Middle frontal gyrus (tissue), 1 donor: ENCODE measurements around the gene CYBC1.
A peak's percentile ranks its signal among the peaks of the same experiment; 100 is the strongest.
"Not testable (repeated sequence)": the region's sequence is repeated elsewhere in the genome, so short reads cannot be mapped to it uniquely, and the experiment has no call there.

ENCODE experiments used
- DNase-seq: peaks from one replicate; pipeline ENCODE4 v3.0.0-alpha.2; 2015; ENCODE audit warnings: low spot score; ENCODE audit errors: extremely low spot score

CYBC1 gene

DNA sequence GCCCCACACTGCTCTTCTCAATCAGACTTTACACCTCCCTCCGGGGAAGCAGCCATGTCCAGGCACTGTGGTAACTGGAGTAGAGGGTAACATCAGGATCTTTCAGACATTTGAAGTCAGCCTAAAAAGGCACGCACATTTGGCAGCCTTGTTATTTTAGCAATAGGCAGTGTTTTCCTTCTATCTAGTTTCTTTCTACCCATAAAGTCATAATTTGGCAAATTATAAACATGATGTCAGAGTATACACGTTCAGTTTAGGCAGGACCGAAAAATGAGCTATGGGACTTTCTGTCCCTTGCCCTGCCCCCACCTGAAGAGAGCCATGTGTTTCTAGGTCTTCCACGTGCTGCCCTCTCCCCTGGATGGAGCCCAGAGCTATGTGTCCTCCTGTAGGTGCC lies 29.1 kb upstream of the CYBC1 start:
- DNase-seq, result no peak

DNA sequence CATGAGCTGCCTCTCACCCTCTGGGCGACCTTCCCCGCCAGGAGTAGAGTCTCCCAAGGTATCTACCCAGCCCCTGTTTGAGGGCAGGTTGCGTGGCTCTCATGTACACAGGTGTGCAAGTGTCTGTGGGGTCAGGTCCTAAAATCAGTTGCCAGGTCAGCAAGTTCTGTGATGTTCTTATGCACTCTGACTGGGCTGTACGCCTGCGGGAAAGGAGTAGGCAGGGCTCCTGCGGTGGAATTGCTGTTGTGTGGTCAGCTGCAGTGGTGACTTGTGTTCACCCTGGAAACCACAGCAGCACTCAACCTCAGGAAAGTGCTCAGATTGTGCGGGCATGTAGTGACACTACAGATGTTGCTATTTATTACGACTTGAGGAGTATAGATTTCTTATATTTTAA lies 27.4 kb upstream of the CYBC1 start:
- no peak for DNase-seq

DNA sequence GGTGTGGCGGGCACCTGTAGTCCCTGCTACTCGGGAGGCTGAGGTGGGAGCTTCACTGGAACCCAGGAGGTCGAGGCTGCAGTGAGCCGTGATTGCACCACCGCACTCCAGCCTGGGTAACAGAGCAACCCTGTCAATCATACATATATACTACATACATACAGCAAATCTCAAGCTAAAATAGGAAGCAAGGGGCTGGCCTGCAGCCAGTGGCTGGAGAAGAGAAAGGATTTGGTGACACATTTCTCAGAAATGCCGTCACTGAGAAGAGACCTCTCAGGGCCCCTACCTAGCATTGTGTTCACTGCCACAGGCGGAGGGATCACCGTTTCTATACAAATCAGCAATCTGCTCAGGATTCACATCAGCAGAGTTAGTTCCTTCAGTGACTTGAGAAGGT lies 24.9 kb upstream of the CYBC1 start:
- DNase-seq, result no peak

DNA sequence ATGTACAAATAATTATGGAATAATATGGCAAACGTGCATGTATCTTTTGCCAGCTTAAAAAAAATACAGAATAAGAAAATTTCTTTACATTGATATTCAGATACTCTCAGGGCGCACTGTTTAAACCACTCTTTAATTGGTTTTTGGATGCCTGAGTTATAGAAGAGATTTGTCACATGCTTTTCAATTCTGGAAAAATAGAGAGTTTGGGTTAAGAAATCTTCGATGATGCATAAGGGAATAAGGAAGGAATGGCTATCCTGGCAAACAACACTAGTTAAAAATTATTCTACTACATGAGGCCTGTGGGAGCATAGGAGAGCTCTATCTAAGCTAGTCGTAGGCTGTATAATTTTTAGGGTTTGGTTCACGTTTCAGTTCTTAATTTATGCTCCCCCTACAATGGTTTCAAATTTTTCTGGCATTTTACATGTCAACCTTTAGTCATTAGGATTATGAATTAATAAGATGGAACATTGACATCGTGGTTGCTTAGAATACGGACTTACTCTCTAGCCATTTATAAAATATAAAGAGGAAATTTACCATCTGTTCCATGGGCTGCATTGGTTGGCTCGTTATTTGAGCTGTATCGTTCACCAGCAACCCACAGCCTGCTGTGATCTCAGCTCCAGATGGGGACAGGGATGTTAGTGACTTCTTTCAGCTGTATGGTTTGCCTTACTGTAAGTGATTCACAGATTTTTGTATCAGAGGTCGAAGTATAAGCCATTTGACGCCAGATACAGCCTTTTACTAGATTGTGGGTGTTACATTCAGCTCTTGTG lies 23.9 kb upstream of the CYBC1 start:
- no peak for DNase-seq

DNA sequence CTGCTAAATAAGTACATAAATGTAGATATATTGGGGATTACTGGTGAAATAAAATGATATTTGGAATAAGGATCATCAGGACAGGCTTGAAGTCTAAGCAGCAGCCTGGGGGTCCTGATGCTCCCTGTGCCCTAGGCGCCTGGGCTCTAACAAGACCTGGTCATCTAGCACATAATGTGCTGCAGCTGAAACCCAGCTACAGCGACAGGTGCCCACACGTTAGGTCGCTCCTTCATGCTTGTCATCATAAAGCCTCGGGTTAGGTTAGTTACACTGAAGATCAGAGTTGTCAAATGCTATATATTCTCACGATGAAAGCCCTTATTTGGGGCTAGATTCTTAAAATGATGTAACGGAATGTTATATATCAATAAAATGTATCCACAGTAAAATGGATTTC lies 19.5 kb upstream of the CYBC1 start:
- DNase-seq, result no peak

DNA sequence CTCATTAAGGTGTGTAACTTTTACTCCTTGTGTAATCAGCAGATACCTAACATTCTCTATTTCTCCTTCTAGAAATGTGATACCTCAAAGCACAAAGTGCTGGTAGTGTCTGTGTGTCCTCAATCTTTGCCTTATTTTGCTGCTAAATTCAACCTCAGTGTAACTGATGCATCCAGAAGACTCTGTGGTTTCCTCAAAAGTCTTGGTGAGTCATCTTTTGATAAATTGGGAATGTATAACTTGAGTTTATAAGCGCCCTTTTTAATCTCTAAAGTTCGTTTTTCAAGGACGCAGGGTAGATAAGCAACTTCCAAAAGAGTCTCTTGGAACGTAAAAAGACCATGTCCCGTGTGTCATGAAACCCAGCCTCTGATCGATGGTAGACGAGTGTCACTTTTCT lies 18.1 kb upstream of the CYBC1 start:
- no peak for DNase-seq

DNA sequence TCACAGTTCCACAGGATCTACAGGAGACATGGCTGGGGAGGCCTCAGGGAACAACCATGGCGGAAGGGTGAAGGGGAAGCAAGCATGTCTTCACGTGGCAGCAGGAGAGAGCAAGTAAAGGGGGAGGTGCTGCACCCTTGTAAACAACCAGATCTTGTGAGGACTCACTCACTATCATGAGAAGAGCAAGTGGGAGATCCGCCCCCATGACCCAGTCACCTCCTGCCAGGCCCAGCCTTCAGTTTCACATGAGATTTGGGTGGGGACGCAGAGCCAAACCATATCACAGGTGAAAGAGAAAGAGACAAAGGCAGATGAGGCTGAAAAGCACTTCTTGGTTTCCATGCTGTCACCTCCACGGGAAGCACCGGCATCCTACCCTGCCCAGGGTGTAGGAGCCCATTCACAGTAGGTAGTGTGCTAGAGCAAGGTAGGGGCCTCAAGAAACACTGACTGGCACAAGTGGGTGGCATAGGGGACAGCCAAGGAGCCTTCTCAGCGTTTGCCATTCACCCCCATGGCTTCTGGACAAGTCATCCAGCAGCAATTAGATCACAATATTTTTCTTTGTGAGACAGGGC lies 14.6 kb upstream of the CYBC1 start:
- DNase-seq, result no peak

DNA sequence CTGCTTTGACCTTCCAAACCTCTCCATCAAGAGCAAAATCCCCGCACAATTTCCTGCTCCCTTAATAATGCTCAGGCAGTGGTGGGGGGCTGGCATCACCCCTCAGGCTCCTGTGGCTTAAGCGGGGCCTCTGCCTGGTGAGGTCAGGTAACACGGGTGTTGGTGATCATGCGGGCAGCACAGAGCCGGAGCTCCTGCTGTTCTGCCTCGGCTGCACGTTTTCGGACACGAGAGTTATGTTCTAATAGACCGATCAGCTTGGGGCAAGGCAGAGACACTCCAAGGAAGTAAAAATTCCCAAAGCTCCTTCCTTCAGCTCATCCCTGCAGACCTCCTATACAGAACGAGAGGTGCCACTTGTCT lies 14.0 kb upstream of the CYBC1 start:
- no peak for DNase-seq

DNA sequence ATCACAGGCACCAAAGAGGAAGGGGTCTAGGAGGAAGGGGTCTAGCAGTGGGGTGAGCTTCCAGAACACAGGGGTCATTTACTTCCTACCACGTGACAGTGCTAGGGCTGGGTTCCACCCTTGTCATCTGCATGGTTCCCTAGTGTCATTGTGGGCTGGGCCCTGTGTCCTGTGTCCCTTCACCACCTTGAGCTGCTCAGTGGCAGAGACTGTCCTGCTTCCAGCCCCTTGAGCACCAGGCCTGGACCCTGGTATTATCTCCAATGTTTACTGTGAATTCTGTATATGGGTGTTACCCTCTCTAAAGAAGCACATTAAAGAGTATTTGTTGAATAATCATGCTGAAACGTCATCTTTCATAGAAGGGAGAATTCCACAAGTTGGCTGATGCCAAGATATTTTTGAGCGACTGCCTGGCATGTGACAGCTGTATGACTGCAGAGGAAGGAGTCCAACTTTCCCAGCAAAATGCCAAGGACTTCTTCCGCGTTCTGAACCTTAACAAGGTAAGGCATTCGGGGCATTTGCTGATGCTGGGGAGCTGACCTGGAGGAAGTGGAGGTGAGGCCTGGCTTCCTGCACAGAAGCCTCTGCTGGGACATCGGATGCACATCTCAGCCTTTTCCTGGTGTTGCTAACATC lies 13.5 kb upstream of the CYBC1 start:
- no peak for DNase-seq

DNA sequence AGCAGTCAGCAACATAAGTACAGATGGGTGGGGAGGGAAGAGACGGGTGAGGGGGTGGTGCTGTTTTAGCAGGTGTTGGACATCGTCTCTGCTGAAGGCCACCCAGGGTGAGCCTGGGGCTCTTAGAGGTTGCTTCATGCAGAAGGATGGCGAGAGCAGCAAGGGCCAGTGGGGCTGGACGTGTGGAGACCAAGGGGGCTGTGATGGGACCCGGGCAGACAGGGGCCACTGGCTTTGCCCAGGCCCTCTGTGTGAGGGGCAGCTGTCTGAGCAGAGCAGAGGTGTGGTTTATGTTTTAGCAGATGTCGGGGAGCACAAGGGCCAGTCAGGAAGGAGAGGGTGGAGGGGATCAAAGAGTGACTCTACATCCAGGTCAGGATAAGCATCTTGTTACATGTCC lies 12.8 kb upstream of the CYBC1 start:
- DNase-seq, result no peak

DNA sequence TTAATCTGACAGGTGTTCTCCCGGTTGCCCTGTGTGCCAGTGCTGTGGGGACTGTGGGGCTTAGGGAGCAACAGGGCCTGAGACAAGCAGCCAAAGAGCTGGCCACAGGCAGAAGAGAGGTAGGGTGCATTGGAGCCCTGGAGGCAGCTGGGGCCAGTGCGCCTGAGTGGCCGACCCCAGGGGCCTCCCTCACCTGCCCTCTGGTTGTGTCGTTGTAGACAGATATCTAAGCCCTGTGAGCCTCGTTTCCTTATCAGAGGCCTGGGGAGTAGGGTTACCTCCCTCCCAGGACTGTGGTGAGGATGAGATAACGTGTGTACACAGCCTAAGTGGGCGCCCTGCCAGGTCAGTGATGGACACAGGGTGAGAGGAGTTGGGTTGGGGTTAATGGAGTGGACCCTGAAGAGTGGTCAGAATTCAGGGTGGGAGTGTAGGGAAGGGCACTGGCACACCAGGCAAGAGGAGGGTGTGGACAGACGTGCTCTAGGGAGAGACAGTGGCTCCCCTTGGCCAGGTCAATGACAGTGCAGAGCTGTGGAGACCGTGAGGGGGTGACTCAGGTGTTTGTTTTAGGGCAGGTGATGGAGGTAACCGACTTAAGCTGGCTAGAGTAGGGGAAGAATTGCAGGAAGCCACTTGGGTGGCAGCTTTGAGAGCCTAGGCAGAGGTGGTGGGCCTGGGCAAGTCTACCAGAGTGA lies 11.4 kb upstream of the CYBC1 start:
- DNase-seq, result no peak

DNA sequence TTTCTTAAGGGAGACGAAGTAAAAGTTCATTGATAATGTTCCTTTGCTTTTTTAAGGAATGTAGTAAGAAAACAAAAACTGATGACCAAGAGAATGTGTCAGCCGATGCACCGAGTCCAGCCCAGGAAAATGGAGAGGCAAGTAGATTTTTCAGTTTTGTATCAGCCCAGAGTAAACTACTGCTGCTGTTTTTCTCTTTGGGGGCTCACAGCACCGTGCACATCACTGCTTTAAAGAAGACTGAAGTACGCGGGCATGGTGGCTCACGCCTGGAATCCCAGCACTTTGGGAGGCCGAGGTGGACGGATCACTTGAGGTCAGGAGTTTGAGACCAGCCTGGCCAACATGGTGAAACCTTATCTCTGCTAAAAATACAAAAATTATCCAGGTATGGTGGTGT lies 9.4 kb upstream of the CYBC1 start:
- DNase-seq, result not testable (repeated sequence)

DNA sequence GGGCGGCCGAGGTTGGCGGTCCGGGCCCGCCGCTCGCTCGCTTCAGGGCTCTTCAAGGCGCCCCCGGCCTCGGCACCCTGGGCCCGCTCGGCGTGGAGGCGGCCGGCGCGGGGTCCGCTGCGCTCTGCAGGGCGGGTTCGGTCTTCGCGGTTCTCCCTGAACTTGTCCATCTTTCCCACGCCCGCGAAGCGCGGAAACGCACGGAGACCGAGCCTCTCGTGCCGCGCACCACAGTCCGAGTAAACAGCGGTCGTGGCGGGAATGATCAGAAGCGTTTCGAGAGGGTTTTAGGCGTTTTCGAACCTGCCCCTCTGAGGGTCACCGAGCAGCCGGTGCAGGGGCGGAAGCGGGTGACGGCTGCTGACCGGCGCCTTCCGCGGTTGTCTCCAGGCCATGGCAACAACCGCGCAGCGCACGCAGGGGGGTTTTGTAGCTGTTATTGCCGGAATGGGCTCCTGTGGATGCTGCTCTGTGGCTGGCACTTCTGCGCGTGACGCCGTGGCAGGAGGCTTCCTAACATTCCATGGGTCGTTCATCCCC lies 8.4 kb upstream of the CYBC1 start:
- DNase-seq, result no peak

DNA sequence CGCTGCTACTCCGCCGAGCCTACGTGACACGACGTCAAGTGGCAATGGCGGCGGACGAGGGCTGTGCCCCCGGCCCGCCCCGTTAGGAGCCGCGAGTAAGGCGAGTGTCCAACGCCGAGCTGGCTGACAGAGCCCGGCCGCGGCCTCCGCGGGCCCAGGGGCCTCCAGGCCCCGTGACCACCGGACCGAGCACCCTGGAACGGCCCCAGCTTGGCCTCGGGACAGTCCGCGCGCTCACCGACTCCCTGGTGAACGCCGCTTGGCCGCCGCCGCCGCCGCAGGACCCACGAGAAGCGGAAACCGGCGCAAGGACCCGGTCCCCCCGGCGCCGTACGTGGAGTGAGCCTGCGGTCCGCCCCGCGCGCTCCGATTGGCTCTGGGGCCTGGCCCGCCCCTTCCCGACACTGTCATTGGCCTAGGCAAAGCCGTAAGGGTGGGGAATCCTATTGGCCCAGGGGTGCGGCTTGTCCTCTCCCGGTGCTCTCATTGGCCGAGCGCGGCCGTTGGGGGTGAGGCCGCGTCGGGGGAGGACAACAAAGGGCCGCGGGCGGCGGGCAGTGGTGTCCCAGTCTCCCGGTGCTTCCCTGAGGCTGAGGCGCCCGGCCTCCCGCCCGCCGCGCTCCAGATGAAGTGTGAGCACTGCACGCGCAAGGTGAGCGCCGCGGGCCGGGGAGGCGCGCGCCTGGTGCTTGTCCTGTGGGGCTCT lies 7.8 kb upstream of the CYBC1 start, which contains the start of gene NARF:
NARF (plus strand) TSS at position 563 of the 706 bp plus-strand sequence; CDS start at position 626, 63 bp downstream.
- peak; percentile 99 for DNase-seq

DNA sequence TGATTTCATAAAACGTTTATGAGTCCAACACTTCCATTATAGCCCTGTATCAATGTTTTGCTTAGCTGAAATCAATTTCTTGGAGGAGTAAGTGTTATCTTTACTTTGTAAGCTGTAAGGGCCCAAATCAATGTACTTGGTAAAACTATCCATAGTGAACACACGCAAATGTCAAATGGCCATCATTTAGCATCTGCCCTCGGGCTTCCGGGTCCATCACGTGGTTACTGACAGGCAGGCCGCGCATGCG lies 7.3 kb upstream of the CYBC1 start:
- DNase-seq, result no peak

DNA sequence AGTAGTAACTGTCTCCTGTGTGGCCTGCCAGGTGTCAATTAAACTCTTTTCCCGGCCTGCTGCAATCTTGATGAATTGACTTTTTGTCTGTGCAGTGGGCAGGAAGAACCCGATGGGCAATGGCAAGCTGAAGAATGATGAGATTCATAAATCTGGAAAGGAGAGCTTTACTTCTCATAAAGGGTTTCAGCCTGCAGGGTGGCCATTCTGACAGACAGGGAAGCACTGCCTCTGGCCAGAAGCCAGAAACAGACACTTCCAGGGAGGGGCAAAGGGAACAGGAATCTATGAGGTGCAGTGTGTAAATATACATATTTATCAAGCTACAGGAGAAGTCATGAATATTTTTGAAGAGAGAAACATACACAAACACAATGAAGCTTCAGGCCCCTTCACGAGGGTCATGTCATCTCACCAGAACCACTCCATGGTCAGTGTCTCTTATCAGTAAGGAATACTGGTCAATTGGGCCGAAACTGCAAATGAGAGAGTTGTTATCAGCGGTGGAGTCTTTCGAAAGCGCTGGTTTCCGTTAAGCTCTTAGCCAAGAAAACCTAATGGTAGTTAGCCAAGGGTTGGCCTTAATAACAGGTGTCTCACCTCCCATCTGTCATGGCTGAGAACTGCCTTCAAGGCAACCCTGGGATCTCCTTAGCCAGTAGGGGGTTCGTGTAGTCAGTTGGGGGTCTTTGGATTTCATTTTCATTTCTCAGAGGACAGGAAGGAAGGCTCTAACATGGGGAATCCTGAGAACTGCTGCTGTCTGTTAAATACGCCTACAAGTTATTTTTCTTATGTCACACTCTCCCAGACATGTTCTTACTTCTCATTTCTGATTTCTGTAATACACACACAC lies 6.7 kb upstream of the CYBC1 start:
- no peak for DNase-seq

DNA sequence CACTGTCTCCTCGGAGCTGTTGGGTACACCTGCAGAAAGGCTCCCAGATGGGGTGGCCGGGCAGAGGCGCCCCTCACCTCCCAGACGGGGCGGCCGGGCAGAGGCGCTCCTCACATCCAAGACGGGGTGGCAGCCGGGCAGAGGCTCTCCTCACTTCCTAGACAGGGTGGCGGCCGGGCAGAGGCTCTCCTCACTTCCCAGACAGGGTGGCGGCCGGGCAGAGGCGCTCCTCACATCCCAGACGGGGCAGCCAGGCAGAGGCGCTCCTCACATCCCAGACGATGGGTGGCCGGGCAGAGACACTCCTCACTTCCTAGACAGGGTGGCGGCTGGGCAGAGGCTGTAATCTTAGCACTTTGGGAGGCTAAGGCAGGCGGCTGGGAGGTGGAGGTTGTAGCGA lies 3.2 kb upstream of the CYBC1 start:
- not testable (repeated sequence) for DNase-seq

DNA sequence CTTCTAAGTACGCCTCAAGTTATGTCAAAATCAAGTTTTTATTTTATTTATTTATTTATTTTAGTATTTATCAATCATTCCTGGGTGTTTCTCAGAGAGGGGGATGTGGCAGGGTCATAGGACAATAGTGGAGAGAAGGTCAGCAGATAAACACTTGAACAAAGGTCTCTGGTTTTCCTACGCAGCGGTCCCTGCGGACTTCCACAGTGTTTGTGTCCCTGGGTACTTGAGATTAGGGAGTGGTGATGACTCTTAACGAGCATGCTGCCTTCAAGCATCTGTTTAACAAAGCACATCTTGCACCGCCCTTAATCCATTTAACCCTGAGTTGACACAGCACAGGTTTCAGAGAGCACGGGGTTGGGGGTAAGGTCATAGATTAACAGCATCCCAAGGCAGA lies 2.6 kb upstream of the CYBC1 start:
- DNase-seq, result not testable (repeated sequence)

DNA sequence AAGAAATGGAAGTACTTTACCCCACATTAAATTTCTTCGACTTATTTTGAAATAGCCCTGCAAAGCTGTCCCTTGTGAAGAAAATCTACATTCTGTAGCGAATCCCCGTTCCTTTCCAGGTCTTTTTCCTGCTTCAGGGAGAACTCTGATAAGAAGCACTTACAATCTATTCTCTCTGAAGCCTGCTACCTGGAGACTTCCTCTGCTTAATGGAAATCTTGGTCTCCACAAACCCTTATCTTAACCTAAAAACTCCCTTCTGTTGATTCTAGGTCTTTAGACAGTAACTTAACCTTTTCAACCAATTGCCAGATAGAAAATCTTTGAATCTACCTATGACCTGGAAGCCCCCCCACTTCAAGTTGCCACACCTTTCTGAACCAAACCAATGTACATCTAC lies 1.6 kb upstream of the CYBC1 start:
- no peak for DNase-seq

DNA sequence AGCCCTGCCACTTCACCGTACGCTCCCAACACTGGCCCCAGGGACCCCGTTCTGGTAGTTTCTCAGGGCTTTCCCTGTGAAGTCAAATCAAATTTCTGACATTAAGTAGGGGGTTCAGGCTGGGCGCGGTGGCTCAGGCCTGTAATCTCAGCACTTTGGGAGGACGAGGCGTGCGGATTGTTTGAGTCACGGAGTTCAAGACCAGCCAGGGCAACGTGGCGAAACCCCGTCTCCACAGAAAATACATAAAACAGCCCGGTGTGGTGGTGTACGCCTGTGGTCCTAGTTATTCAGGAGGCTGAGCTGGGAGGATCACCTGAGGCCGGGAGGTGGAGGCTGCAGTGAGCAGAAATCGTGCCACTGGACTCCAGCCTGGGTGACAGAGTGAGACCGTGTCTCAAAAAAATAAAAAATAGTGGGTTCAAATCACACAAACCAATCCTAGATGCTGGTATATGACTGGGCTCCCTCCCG lies 632 bp downstream of the CYBC1 start:
- no peak for DNase-seq
